ENCODE measurements around the gene POLR1D.

- TF ChIP-seq, protein P1, sequence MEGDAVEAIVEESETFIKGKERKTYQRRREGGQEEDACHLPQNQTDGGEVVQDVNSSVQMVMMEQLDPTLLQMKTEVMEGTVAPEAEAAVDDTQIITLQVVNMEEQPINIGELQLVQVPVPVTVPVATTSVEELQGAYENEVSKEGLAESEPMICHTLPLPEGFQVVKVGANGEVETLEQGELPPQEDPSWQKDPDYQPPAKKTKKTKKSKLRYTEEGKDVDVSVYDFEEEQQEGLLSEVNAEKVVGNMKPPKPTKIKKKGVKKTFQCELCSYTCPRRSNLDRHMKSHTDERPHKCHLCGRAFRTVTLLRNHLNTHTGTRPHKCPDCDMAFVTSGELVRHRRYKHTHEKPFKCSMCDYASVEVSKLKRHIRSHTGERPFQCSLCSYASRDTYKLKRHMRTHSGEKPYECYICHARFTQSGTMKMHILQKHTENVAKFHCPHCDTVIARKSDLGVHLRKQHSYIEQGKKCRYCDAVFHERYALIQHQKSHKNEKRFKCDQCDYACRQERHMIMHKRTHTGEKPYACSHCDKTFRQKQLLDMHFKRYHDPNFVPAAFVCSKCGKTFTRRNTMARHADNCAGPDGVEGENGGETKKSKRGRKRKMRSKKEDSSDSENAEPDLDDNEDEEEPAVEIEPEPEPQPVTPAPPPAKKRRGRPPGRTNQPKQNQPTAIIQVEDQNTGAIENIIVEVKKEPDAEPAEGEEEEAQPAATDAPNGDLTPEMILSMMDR (optimal IDR thresholded peaks at IDR 0.05 in 1 of 3, IDR thresholded peaks at IDR 0.05 in 1 of 3, conservative IDR thresholded peaks at IDR 0.05 in 1 of 3; ENCODE audit: extremely low read depth in 1 of 3, insufficient read depth in 2 of 3, low read length in 3 of 3) = no peak
- TF ChIP-seq EZH2 (IDR thresholded peaks at IDR 0.05; ENCODE audit: low read length) = no peak
Measured at GRCh38 chr13:27573265-27573664, 48.4 kb upstream of the POLR1D start.
